Measurements from ENCODE around the gene CISD1.
"Not testable (repeated sequence)": the region's sequence is repeated elsewhere in the genome, so short reads cannot be mapped to it uniquely, and the experiment has no call there.

CISD1 gene

GRCh38 chr10:58268946-58269781 is at the start of gene CISD1:
Gene CISD1, plus strand, starts transcription at chr10:58269162. Its CDS starts 112 bp downstream, at chr10:58269274.
- DNase-seq: peak; percentile 95

GRCh38 chr10:58219875-58220274 is 49.1 kb upstream of the CISD1 start:
- no peak for DNase-seq

- DNase-seq: no peak
Observed at GRCh38 chr10:58220769-58221451, 48.1 kb upstream of the CISD1 start.

GRCh38 chr10:58225654-58226053 is 43.3 kb upstream of the CISD1 start:
- DNase-seq: no peak

GRCh38 chr10:58229856-58230255 is 39.1 kb upstream of the CISD1 start:
- not testable (repeated sequence) for DNase-seq

GRCh38 chr10:58237014-58237834 is 31.7 kb upstream of the CISD1 start:
- no peak for DNase-seq

GRCh38 chr10:58239561-58240169 is 29.3 kb upstream of the CISD1 start:
- no peak for DNase-seq

- DNase-seq: no peak
Observed at GRCh38 chr10:58240531-58240930, 28.4 kb upstream of the CISD1 start.

- DNase-seq: no peak
Observed at GRCh38 chr10:58241346-58241745, 27.6 kb upstream of the CISD1 start.

GRCh38 chr10:58243269-58243668 is 25.7 kb upstream of the CISD1 start:
- no peak for DNase-seq

- DNase-seq: not testable (repeated sequence)
Observed at GRCh38 chr10:58243801-58244200, 25.2 kb upstream of the CISD1 start.

GRCh38 chr10:58244242-58244641 is 24.7 kb upstream of the CISD1 start:
- not testable (repeated sequence) for DNase-seq

- DNase-seq: not testable (repeated sequence)
Observed at GRCh38 chr10:58244666-58245065, 24.3 kb upstream of the CISD1 start.

- DNase-seq: no peak
Observed at GRCh38 chr10:58253184-58253583, 15.8 kb upstream of the CISD1 start.

GRCh38 chr10:58254644-58255043 is 14.3 kb upstream of the CISD1 start:
- no peak for DNase-seq

- DNase-seq: not testable (repeated sequence)
Observed at GRCh38 chr10:58256013-58256780, 12.8 kb upstream of the CISD1 start.

- no peak for DNase-seq
Observed at GRCh38 chr10:58258977-58259692, 9.8 kb upstream of the CISD1 start.

GRCh38 chr10:58260334-58260733 is 8.6 kb upstream of the CISD1 start:
- no peak for DNase-seq

GRCh38 chr10:58262766-58263165 is 6.2 kb upstream of the CISD1 start:
- no peak for DNase-seq

GRCh38 chr10:58264780-58265179 is 4.2 kb upstream of the CISD1 start:
- no peak for DNase-seq

- DNase-seq: no peak
Observed at GRCh38 chr10:58265249-58265648, 3.7 kb upstream of the CISD1 start.
